HG02943 (cell line): ENCODE results near the gene CALML4.
"Not testable (repeated sequence)": the region's sequence is repeated elsewhere in the genome, so short reads cannot be mapped to it uniquely, and the experiment has no call there.

Experiments
- ATAC-seq: cut with Tn5 transposase; IDR thresholded peaks from one replicate; pipeline ENCODE4 v1.9.1; 2021; ENCODE audit warnings: mild to moderate bottlenecking, low read depth, moderate library complexity; ENCODE audit not compliant: unreplicated experiment

The CALML4 gene

GRCh38 chr15:68209272-68209671 lies 4.1 kb upstream of the CALML4 start:
- ATAC-seq = no peak

DNA sequence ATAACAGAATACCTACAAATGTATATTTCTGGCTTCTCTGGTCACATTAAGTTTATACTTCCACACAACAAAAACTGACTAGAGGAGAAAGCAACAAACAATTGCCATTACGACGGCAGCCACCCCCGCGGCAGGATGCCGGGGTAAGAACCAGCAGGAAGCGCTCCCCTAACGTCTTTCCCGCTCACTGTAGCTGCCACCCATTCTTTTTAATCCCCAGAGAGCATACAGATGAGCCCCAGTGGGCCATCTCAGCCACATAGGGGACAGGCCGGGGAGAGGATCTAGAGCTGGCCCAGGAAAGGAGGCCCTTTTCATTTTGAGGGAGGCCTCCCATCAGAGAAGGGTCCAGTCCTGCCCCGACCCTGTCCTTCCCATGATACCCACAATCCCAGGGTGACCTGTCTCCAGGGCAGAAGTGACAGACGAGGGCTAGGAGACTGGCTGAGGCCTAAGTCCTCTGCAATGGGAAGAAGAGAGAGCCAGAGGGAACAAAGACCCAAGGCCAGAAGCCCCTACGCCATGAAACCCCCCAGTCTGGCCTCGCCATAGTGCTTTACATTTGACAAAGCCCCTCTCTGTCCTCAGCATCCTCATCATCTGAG lies 3.6 kb upstream of the CALML4 start:
- no peak for ATAC-seq

DNA sequence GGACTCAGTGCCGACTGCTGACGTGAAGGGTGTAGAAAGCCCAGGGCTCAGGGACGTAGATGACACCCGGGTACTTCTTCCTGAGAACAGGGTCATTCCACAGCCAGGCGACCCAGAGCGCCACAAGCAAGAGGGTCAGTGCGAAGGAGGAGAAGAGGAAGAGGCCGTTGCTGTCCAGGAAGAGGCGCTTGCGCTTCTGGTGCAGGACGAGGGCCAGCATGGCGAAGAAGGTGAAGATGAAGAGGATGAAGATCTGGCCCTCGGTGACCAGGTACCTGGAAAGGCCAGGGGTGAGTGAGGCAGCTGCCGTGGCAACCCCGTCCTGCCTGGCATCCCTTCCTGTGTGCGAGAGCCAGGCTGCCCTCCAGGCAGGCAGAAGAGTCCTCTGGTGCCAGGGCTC lies 3.0 kb upstream of the CALML4 start:
- ATAC-seq = no peak

GRCh38 chr15:68207176-68207935 lies 2.2 kb upstream of the CALML4 start:
- no peak for ATAC-seq

DNA sequence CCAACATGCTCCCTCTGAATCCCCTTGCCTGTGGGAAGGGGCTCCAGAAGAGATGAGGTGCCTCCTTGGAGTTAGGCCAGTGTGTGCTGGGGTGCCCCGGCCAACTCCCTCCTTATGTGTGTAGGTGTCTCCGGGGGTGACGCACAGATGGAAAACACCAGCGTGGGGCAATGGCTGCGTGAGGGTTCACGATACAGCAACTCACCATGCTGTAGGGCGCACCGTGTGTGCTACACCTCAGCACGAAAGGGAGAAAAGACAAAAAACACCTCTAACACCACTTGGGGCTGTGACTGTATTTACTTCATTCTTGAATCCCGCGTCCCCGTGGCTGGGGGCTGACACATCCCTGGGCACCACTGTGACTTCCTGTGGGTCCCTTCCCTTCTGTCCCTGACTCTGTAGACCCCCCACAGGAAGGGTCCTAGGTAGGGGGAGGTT lies 1.6 kb upstream of the CALML4 start:
- no peak for ATAC-seq

GRCh38 chr15:68205954-68206539 lies 915 bp upstream of the CALML4 start:
- ATAC-seq = no peak

GRCh38 chr15:68205558-68205944 lies 419 bp upstream of the CALML4 start:
- no peak for ATAC-seq

- ATAC-seq = no peak
These were observed 771 bp downstream of the CALML4 start for GRCh38 chr15:68204361-68204760.

- no peak for ATAC-seq
These were observed 1.2 kb downstream of the CALML4 start for GRCh38 chr15:68203956-68204355.

GRCh38 chr15:68203486-68203885 lies 1.6 kb downstream of the CALML4 start:
- ATAC-seq = no peak

DNA sequence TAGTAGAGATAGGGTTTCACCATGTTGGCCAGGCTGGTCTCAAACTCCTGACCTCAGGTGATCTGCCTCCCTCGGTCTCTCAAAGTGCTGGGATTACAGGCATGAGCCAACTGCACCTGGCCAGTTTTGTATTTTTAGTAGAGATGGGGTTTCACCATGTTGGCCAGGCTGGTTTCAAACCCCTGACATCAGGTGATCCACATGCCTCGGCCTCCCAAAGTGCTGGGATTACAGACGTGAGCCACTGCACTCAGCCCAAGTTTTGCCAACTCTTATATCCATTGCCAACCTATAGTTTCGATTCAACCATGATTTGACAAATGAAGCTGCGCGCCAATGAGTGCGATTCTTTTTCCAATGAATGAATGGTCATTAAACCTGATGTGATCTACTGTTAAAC lies 2.1 kb downstream of the CALML4 start:
- ATAC-seq = not testable (repeated sequence)

GRCh38 chr15:68201879-68202261 lies 3.3 kb downstream of the CALML4 start:
- ATAC-seq = no peak

DNA sequence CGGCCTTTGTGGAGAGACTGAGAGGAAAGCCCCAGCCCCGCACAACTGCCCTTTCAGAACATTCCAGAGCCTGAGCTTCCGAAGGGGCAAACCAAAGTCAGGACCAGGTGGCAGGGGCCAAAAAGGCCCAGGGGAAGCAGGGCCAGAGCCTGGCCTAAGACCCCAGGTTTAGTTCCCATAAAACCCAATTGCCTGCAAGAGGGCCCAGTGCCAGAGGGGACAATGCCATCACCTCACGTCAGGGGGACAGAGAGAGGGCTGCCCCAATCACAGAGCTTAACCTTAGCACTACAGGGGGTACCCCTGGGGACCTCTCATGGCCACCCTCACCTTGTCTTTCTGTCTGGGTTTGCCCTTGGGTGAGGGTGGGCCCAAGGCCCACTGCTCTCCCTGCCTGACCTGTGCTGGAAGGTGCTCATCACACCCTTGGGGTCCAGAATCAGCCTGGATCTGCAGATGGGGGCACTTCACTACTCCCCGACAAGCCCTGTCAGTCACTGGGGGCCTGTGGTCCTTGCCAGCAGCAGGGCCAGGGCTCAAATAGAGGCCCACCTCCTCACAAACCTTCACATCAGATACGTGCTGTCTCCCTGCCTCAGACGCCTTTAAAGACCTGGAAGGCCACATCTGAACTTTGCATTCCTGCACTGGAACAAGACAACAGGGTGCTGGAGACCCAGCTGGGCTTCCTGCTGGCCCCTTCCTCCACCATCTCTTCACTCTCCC lies 3.8 kb downstream of the CALML4 start:
- ATAC-seq = no peak

- ATAC-seq = no peak
These were observed 4.9 kb downstream of the CALML4 start for GRCh38 chr15:68200016-68200861.

DNA sequence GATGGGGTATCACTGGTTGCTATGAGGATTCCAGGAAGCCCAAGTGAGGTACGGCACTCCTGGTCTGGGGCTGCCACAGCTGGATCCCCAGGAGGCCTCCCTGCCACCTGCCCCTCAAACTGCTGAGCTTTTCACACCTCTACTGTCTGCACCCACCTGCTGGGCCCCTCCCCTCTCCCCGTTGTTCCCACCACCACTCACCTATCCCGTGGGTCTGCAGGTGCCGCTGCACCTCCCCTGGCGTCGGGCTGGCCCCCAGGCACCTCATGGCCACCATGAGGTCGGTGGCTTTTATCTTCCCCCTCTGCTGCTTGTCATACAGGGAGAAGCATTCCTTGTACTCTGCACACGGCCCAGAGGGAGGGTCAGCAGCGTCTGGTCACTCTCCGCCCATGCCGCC lies 5.8 kb downstream of the CALML4 start:
- ATAC-seq = no peak

GRCh38 chr15:68197661-68198437 lies 7.3 kb downstream of the CALML4 start:
- ATAC-seq = no peak

DNA sequence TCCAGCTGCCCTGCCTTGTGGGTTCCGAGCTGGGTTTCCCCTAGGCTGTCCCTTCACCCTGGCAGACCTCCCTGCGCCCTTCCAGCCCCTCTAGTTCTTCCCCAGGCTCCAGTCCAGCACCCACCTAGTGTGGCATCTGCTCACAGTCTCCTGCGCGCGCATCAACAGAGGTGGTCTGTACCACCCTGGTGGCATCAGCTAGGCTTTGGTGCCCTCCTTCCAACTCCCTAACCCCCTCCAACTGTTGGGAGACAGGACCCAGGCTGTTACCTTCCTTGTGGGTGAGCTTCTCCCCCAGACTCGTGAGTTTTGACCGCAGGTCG lies 8.0 kb downstream of the CALML4 start:
- ATAC-seq = no peak

- no peak for ATAC-seq
These were observed 8.5 kb downstream of the CALML4 start for GRCh38 chr15:68196445-68197169.
